Astrocyte (in vitro differentiated cells and primary cell): ENCODE results near the gene LITAF. TPM values are rescaled to one million over a fixed set of nuclear protein-coding genes. Genes with fewer than 3 reads are reported as not detected.

Experiments used
- DNase-seq: peaks from one replicate; pipeline ENCODE4 v3.0.0-alpha.2; 2010; ENCODE audit warnings: low read depth
- FAIRE-seq: peaks from 2 replicates; lab custom pipeline; 2011; peaks lifted over from hg19 to GRCh38; lab: Jason Lieb, UNC
- H2AFZ ChIP-seq: 2 replicates; pipeline ENCODE4 v1.6.0; 2012; ENCODE audit warnings: low read depth, low read length, inconsistent platforms
- H3K27ac ChIP-seq: 2 replicates; pipeline ENCODE4 v1.5.1; 2011; ENCODE audit warnings: low read depth, low read length, inconsistent platforms
- H3K27me3 ChIP-seq: 2 replicates; pipeline ENCODE4 v1.6.0; 2011; ENCODE audit warnings: low read length, inconsistent platforms; ENCODE audit not compliant: insufficient read depth
- H3K36me3 ChIP-seq: 2 replicates; pipeline ENCODE4 v1.5.1; 2011; ENCODE audit warnings: low read length, inconsistent platforms; ENCODE audit not compliant: insufficient read depth
- H3K4me1 ChIP-seq: 2 replicates; pipeline ENCODE4 v1.5.1; 2011; ENCODE audit warnings: low read length, inconsistent platforms; ENCODE audit not compliant: insufficient read depth
- H3K4me2 ChIP-seq: 2 replicates; pipeline ENCODE4 v1.6.0; 2012; ENCODE audit warnings: low read length, inconsistent platforms
- H3K4me3 ChIP-seq: 2 replicates; pipeline ENCODE4 v1.5.1; 2011; ENCODE audit warnings: low read depth, mild to moderate bottlenecking, low read length, inconsistent platforms; ENCODE audit not compliant: insufficient read depth
- H3K79me2 ChIP-seq: 2 replicates; pipeline ENCODE4 v1.6.0; 2012; ENCODE audit warnings: mild to moderate bottlenecking, low read length, inconsistent platforms; ENCODE audit not compliant: insufficient read depth
- H3K9ac ChIP-seq: 2 replicates; pipeline ENCODE4 v1.6.0; 2012; ENCODE audit warnings: mild to moderate bottlenecking, low read length, inconsistent platforms
- H3K9me3 ChIP-seq: 2 replicates; pipeline ENCODE4 v1.5.1; 2012; ENCODE audit warnings: low read depth, mild to moderate bottlenecking, low read length, inconsistent platforms; ENCODE audit not compliant: insufficient read depth
- H4K20me1 ChIP-seq: 2 replicates; pipeline ENCODE4 v1.6.0; 2012; ENCODE audit warnings: low read length, inconsistent platforms; ENCODE audit not compliant: insufficient read depth
- H3K27ac Mint-ChIP-seq: one replicate; pipeline ENCODE4 v1.8.0; 2021; ENCODE audit warnings: mild to moderate bottlenecking, mixed read lengths; ENCODE audit not compliant: unreplicated experiment
- H3K27me3 Mint-ChIP-seq: one replicate; pipeline ENCODE4 v1.8.0; 2021; ENCODE audit warnings: low read depth, mixed read lengths; ENCODE audit not compliant: unreplicated experiment
- H3K36me3 Mint-ChIP-seq: one replicate; pipeline ENCODE4 v1.8.0; 2021; ENCODE audit warnings: low read depth, mixed read lengths; ENCODE audit not compliant: unreplicated experiment
- H3K4me1 Mint-ChIP-seq: one replicate; pipeline ENCODE4 v1.8.0; 2021; ENCODE audit warnings: low read depth, mixed read lengths; ENCODE audit not compliant: unreplicated experiment
- H3K4me3 Mint-ChIP-seq: one replicate; pipeline ENCODE4 v1.8.0; 2021; ENCODE audit warnings: mild to moderate bottlenecking, moderate library complexity, mixed read lengths; ENCODE audit not compliant: unreplicated experiment
- H3K9me3 Mint-ChIP-seq: one replicate; pipeline ENCODE4 v1.8.0; 2021; ENCODE audit warnings: mild to moderate bottlenecking, mixed read lengths; ENCODE audit not compliant: unreplicated experiment
- EZH2 ChIP-seq: IDR thresholded peaks from 2 replicates; pipeline ENCODE4 v1.6.1; 2012; ENCODE audit warnings: mild to moderate bottlenecking, low read length, inconsistent platforms; ENCODE audit not compliant: insufficient read depth
- total RNA-seq: library from RNA; stranded (reverse); gene quantifications from 2 replicates; pipeline ENCODE4 v1.2.1, GENCODE V29; 2021
- TF ChIP-seq, protein P1 (sequence below): IDR thresholded peaks from 2 replicates; pipeline ENCODE4 v1.5.1; 2011; ENCODE audit warnings: low read depth, mild to moderate bottlenecking, inconsistent platforms, low read length, moderate library complexity; ENCODE audit not compliant: insufficient read depth

Gene LITAF
- total RNA-seq, 1 donor from 2014 or later = 113 TPM

DNA sequence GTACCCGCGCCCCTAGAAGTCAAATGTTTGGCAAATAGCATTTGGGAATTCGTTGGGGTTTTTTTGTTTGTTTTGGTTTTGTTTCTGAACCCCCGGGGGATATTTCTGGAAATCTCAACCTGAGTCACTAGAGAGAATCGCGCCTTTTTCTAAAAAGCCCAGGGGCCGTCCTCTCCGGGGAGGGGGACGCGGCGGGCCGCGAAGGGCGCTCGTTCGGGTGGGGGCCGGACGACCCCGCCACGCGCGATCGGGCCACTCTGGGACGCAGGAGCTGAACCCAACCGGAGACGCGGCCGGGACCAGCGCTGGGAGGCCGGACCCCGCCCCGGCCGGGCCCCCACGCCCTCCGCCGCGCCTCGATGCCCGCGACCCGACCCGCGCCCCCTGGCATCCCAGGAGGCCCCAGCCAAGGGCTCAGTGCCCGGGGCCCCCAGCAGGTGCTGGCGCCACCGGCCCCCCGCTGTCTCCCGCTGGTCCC is 302 bp downstream of the LITAF start:
- peak overlapping the region; percentile 92 for H3K4me2 ChIP-seq
- peaks cover 31% of the 10 kb centered on the region for H3K4me1 Mint-ChIP-seq
- peaks cover 4% of the 10 kb centered on the region for H3K27me3 ChIP-seq
- peak overlapping the region; percentile 93 for H3K4me3 Mint-ChIP-seq
- H3K9me3 Mint-ChIP-seq = no peaks in the 10 kb centered on the region
- H3K9ac ChIP-seq = peak overlapping the region; percentile 83
- no peaks in the 10 kb centered on the region for H3K36me3 Mint-ChIP-seq
- TF ChIP-seq, protein P1, sequence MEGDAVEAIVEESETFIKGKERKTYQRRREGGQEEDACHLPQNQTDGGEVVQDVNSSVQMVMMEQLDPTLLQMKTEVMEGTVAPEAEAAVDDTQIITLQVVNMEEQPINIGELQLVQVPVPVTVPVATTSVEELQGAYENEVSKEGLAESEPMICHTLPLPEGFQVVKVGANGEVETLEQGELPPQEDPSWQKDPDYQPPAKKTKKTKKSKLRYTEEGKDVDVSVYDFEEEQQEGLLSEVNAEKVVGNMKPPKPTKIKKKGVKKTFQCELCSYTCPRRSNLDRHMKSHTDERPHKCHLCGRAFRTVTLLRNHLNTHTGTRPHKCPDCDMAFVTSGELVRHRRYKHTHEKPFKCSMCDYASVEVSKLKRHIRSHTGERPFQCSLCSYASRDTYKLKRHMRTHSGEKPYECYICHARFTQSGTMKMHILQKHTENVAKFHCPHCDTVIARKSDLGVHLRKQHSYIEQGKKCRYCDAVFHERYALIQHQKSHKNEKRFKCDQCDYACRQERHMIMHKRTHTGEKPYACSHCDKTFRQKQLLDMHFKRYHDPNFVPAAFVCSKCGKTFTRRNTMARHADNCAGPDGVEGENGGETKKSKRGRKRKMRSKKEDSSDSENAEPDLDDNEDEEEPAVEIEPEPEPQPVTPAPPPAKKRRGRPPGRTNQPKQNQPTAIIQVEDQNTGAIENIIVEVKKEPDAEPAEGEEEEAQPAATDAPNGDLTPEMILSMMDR = no peak
- no peak for TF ChIP-seq EZH2
- H3K4me3 ChIP-seq = peak overlapping the region; percentile 56
- no peaks in the 10 kb centered on the region for H3K27me3 Mint-ChIP-seq
- peak overlapping the region; percentile 19 for H2AFZ ChIP-seq
- no peak for DNase-seq
- peaks cover 28% of the 10 kb centered on the region for H4K20me1 ChIP-seq
- H3K27ac Mint-ChIP-seq = peak overlapping the region; percentile 75
- H3K4me1 ChIP-seq = peaks cover 18% of the 10 kb centered on the region
- peaks cover 24% of the 10 kb centered on the region for H3K79me2 ChIP-seq
- no peak for FAIRE-seq
- H3K9me3 ChIP-seq = no peaks in the 10 kb centered on the region
- H3K27ac ChIP-seq = peak overlapping the region; percentile 7
- no peaks in the 10 kb centered on the region for H3K36me3 ChIP-seq

- H3K4me3 ChIP-seq = peak overlapping the region; percentile 56
- Mint-ChIP-seq H3K9me3 (no peaks in the 10 kb centered on the region), H3K27ac (peak overlapping the region; percentile 84), H3K27me3 (no peaks in the 10 kb centered on the region), H3K36me3 (no peaks in the 10 kb centered on the region), H3K4me3 (peak overlapping the region; percentile 93), H3K4me1 (peaks cover 33% of the 10 kb centered on the region)
- peaks cover 18% of the 10 kb centered on the region for H3K4me1 ChIP-seq
- FAIRE-seq (no peak), DNase-seq (no peak)
- H3K9me3 ChIP-seq = no peaks in the 10 kb centered on the region
- peaks cover 34% of the 10 kb centered on the region for H4K20me1 ChIP-seq
- no peak overlapping the region for H2AFZ ChIP-seq
- H3K4me2 ChIP-seq = peak overlapping the region; percentile 92
- peak overlapping the region; percentile 7 for H3K27ac ChIP-seq
- peak overlapping the region; percentile 83 for H3K9ac ChIP-seq
- peaks cover 31% of the 10 kb centered on the region for H3K79me2 ChIP-seq
- H3K27me3 ChIP-seq = peaks cover 4% of the 10 kb centered on the region
- TF ChIP-seq, protein P1 = no peak
- TF ChIP-seq EZH2 = no peak
- no peaks in the 10 kb centered on the region for H3K36me3 ChIP-seq
Observed at GRCh38 chr16:11585460-11586377, 1.0 kb downstream of the LITAF start.
